Sigmoid colon (tissue), 4 donors: ENCODE measurements around the gene AAR2.

Experiments
- POLR2AphosphoS5 ChIP-seq, 4 donors: sonication (generic); formaldehyde crosslinking; IDR thresholded peaks; one replicate each; pipeline ENCODE4 v1.6.1; 2017; ENCODE audit warnings: antibody characterized with exemption in 4 of 4
- TF ChIP-seq, protein P1 (sequence below), 4 experiments: fragments of 450-650 bp in 3 of 4; fragments of 200-600 bp in 1 of 4; IDR thresholded peaks; one replicate each; pipeline ENCODE4 v1.5.1; 2016 to 2019; ENCODE audit warnings: antibody characterized with exemption in 4 of 4, mild to moderate bottlenecking in 3 of 4, moderate library complexity in 2 of 4

GRCh38 chr20:36251426-36251825, 15.1 kb downstream of the AAR2 start:
- TF ChIP-seq POLR2AphosphoS5 (IDR thresholded peaks at IDR 0.05), result no peak
- TF ChIP-seq, protein P1, sequence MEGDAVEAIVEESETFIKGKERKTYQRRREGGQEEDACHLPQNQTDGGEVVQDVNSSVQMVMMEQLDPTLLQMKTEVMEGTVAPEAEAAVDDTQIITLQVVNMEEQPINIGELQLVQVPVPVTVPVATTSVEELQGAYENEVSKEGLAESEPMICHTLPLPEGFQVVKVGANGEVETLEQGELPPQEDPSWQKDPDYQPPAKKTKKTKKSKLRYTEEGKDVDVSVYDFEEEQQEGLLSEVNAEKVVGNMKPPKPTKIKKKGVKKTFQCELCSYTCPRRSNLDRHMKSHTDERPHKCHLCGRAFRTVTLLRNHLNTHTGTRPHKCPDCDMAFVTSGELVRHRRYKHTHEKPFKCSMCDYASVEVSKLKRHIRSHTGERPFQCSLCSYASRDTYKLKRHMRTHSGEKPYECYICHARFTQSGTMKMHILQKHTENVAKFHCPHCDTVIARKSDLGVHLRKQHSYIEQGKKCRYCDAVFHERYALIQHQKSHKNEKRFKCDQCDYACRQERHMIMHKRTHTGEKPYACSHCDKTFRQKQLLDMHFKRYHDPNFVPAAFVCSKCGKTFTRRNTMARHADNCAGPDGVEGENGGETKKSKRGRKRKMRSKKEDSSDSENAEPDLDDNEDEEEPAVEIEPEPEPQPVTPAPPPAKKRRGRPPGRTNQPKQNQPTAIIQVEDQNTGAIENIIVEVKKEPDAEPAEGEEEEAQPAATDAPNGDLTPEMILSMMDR (IDR thresholded peaks at IDR 0.05), result no peak
